Stimulated activated CD8-positive, alpha-beta memory T cell treated with anti-CD3 and anti-CD28 coated beads, Interleukin-7, amount 100 ng/mL, for 24 hours (primary cell): ENCODE results near the gene PCDH9.
"Not testable (repeated sequence)": the region's sequence is repeated elsewhere in the genome, so short reads cannot be mapped to it uniquely, and the experiment has no call there.

ENCODE experiments used
- DNase-seq: peaks from one replicate; pipeline ENCODE4 v3.0.0-alpha.2; 2020; ENCODE audit warnings: low read depth

The PCDH9 gene

GRCh38 chr13:66339214-66339613 is 890.9 kb downstream of the PCDH9 start:
- no peak for DNase-seq

- DNase-seq = no peak
Measured at GRCh38 chr13:66338542-66338941, 891.6 kb downstream of the PCDH9 start.

- DNase-seq = no peak
Measured at GRCh38 chr13:66335626-66336025, 894.5 kb downstream of the PCDH9 start.

GRCh38 chr13:66329988-66330451 is 900.1 kb downstream of the PCDH9 start:
- DNase-seq = no peak

- no peak for DNase-seq
Measured at GRCh38 chr13:66328476-66328875, 901.7 kb downstream of the PCDH9 start.

GRCh38 chr13:66323745-66324347 is 906.3 kb downstream of the PCDH9 start:
- DNase-seq = no peak

- DNase-seq = no peak
Measured at GRCh38 chr13:66322936-66323335, 907.2 kb downstream of the PCDH9 start.

GRCh38 chr13:66322193-66322740 is 907.9 kb downstream of the PCDH9 start:
- DNase-seq = no peak

GRCh38 chr13:66314911-66315310 is 915.2 kb downstream of the PCDH9 start:
- no peak for DNase-seq

GRCh38 chr13:66313413-66313812 is 916.7 kb downstream of the PCDH9 start:
- DNase-seq = no peak

GRCh38 chr13:66312312-66313087 is 917.6 kb downstream of the PCDH9 start:
- no peak for DNase-seq

GRCh38 chr13:66305961-66306617 is 924.0 kb downstream of the PCDH9 start:
- DNase-seq = no peak

GRCh38 chr13:66301482-66301881 is 928.7 kb downstream of the PCDH9 start:
- DNase-seq = no peak

GRCh38 chr13:66301006-66301405 is 929.1 kb downstream of the PCDH9 start:
- no peak for DNase-seq

GRCh38 chr13:66296875-66297274 is 933.3 kb downstream of the PCDH9 start:
- no peak for DNase-seq

- no peak for DNase-seq
Measured at GRCh38 chr13:66296328-66296727, 933.8 kb downstream of the PCDH9 start.

GRCh38 chr13:66286806-66287205 is 943.3 kb downstream of the PCDH9 start:
- not testable (repeated sequence) for DNase-seq

- no peak for DNase-seq
Measured at GRCh38 chr13:66275416-66275815, 954.7 kb downstream of the PCDH9 start.

- no peak for DNase-seq
Measured at GRCh38 chr13:66273011-66273410, 957.1 kb downstream of the PCDH9 start.

- DNase-seq = no peak
Measured at GRCh38 chr13:66266761-66267160, 963.4 kb downstream of the PCDH9 start.

GRCh38 chr13:66266348-66266747 is 963.8 kb downstream of the PCDH9 start:
- DNase-seq = no peak

- no peak for DNase-seq
Measured at GRCh38 chr13:66265371-66265770, 964.8 kb downstream of the PCDH9 start.

- no peak for DNase-seq
Measured at GRCh38 chr13:66264971-66265370, 965.2 kb downstream of the PCDH9 start.
